ENCODE measurements around the gene TMEM94. TPM values are rescaled to one million over a fixed set of nuclear protein-coding genes. Genes with fewer than 3 reads are reported as not detected.

Gene TMEM94
- total and polyA plus RNA-seq, 5 donors from 2014 or later = 4.0 to 94.7 (median 7.1) TPM

GRCh38 chr17:75544250-75544649 lies 87.8 kb downstream of the TMEM94 start:
- no peak overlapping the region for H3K27ac Mint-ChIP-seq
- H3K4me3 ChIP-seq (ENCODE audit: low read depth, low read length) = no peak overlapping the region
- H3K9me3 Mint-ChIP-seq = no peaks in the 10 kb centered on the region
- H3K36me3 Mint-ChIP-seq = peaks cover 4% of the 10 kb centered on the region
- H3K36me3 ChIP-seq (ENCODE audit: control insufficient read depth, insufficient read depth, low read length) = peaks cover 7% of the 10 kb centered on the region
- peaks cover 0 to 2% (median 0%) of the 10 kb centered on the region in 4 donors for H3K4me1 Mint-ChIP-seq
- no peak overlapping the region for H3K4me3 Mint-ChIP-seq
- no peaks in the 10 kb centered on the region for H3K27me3 ChIP-seq (ENCODE audit: control insufficient read depth, insufficient read depth, low read length)
- no peaks in the 10 kb centered on the region for H3K4me1 ChIP-seq (ENCODE audit: control insufficient read depth, insufficient read depth, low read length, poor library complexity, severe bottlenecking)
- H3K9me3 ChIP-seq (ENCODE audit: control insufficient read depth in 2 of 2, low read length in 2 of 2) = no peaks in the 10 kb centered on the region
- no peak overlapping the region for H3K27ac ChIP-seq (ENCODE audit: insufficient read depth, low read length, poor library complexity, severe bottlenecking)
- H3K27me3 Mint-ChIP-seq = no peaks in the 10 kb centered on the region
- DNase-seq (no peak), ATAC-seq (ENCODE audit: low read depth in 2 of 2) (no peak)

DNA sequence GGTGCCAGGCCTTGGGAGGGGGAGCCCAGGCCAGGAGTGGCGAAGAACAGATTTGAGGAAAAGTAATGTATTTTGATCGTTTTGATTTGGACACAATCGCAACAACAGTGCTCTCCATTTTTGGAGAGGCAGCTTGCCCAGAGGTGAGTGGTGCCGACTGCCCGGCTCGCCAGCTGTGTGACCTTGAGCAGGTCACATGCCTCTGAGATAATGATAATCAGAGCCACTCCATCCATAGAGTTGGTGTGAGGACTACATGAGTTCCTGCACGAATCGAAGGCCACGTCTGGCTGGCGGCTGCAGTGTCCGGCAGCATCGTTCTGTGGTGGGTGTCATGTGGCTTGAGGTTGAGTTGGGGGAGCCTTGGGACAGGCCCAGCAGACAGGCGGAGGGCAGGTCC lies 89.7 kb downstream of the TMEM94 start:
- no peaks in the 10 kb centered on the region for H3K27me3 Mint-ChIP-seq
- H3K36me3 ChIP-seq (ENCODE audit: control insufficient read depth, insufficient read depth, low read length) = peaks cover 7% of the 10 kb centered on the region
- no peak overlapping the region for H3K27ac Mint-ChIP-seq
- H3K9me3 ChIP-seq (ENCODE audit: control insufficient read depth in 2 of 2, low read length in 2 of 2) = no peaks in the 10 kb centered on the region
- no peaks in the 10 kb centered on the region for H3K27me3 ChIP-seq (ENCODE audit: control insufficient read depth, insufficient read depth, low read length)
- no peak overlapping the region for H3K4me3 Mint-ChIP-seq
- peaks cover 0 to 6% (median 1%) of the 10 kb centered on the region in 4 donors for H3K4me1 Mint-ChIP-seq
- no peak overlapping the region for H3K4me3 ChIP-seq (ENCODE audit: low read depth, low read length)
- no peak for ATAC-seq (ENCODE audit: low read depth in 2 of 2)
- no peaks in the 10 kb centered on the region for H3K9me3 Mint-ChIP-seq
- no peak overlapping the region for H3K27ac ChIP-seq (ENCODE audit: insufficient read depth, low read length, poor library complexity, severe bottlenecking)
- peaks cover 8% of the 10 kb centered on the region for H3K36me3 Mint-ChIP-seq
- DNase-seq = no peak
- no peaks in the 10 kb centered on the region for H3K4me1 ChIP-seq (ENCODE audit: control insufficient read depth, insufficient read depth, low read length, poor library complexity, severe bottlenecking)

DNA sequence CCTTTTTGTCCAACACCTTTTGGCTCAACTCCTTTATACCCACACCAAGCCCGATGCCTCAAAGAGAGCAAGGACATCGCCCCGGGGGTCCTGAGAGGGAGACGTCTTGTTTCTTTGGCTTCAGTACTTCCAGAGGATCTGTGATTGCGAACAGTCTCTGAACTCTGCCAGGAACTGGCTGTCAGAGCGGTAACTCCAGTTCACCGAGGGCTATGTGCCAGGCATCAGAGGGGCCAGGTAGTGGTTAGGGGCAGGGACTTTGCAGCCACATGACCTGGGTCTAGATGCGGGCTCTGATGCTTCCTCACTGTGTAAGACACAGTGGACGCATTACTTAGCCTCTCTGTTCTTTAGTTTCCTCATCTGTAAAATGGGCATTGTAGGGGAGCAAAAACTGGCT lies 90.7 kb downstream of the TMEM94 start:
- Histone ChIP-seq H3K9me3 (ENCODE audit: control insufficient read depth in 2 of 2, low read length in 2 of 2) (no peaks in the 10 kb centered on the region), H3K27me3 (ENCODE audit: control insufficient read depth, insufficient read depth, low read length) (no peaks in the 10 kb centered on the region), H3K4me1 (ENCODE audit: control insufficient read depth, insufficient read depth, low read length, poor library complexity, severe bottlenecking) (no peaks in the 10 kb centered on the region), H3K36me3 (ENCODE audit: control insufficient read depth, insufficient read depth, low read length) (peaks cover 7% of the 10 kb centered on the region), H3K27ac (ENCODE audit: insufficient read depth, low read length, poor library complexity, severe bottlenecking) (no peak overlapping the region), H3K4me3 (ENCODE audit: low read depth, low read length) (no peak overlapping the region)
- Mint-ChIP-seq H3K27ac (no peak overlapping the region), H3K9me3 (no peaks in the 10 kb centered on the region), H3K36me3 (peaks cover 4% of the 10 kb centered on the region), H3K4me1 (peaks cover 0 to 4% (median 1%) of the 10 kb centered on the region in 4 donors), H3K27me3 (no peaks in the 10 kb centered on the region), H3K4me3 (no peak overlapping the region)
- DNase-seq (no peak), ATAC-seq (ENCODE audit: low read depth in 2 of 2) (no peak)

DNA sequence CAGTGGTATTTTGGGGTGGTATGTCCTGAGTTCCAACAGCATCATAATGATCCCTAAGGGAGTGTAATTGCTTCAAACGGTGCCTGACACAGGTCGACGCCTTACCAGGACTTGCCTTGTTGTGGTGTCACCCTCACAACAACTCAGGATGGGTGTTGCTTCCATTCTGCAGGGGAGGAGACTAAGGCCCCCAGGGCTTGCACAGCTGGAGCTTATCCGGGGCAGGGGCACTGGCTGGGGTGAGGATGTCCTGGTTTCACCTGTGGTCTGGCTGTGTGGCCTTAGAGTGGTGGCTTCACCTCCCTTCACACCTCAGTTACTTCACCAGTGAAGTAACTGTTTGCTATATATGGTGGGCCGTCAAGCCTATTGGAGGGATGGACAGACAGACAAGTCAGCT lies 92.4 kb downstream of the TMEM94 start:
- H3K9me3 ChIP-seq (ENCODE audit: control insufficient read depth in 2 of 2, low read length in 2 of 2) = no peaks in the 10 kb centered on the region
- no peak overlapping the region for H3K27ac ChIP-seq (ENCODE audit: insufficient read depth, low read length, poor library complexity, severe bottlenecking)
- ATAC-seq (ENCODE audit: low read depth in 2 of 2) (no peak), DNase-seq (no peak)
- Mint-ChIP-seq H3K27ac (peak overlapping the region in 1 of 3 donors; percentile 5), H3K36me3 (peaks cover 4% of the 10 kb centered on the region), H3K4me1 (peaks cover 0 to 4% (median 1%) of the 10 kb centered on the region in 4 donors), H3K9me3 (no peaks in the 10 kb centered on the region), H3K27me3 (no peaks in the 10 kb centered on the region), H3K4me3 (no peak overlapping the region)
- H3K36me3 ChIP-seq (ENCODE audit: control insufficient read depth, insufficient read depth, low read length) = peaks cover 4% of the 10 kb centered on the region
- H3K4me3 ChIP-seq (ENCODE audit: low read depth, low read length) = no peak overlapping the region
- H3K4me1 ChIP-seq (ENCODE audit: control insufficient read depth, insufficient read depth, low read length, poor library complexity, severe bottlenecking) = no peaks in the 10 kb centered on the region
- H3K27me3 ChIP-seq (ENCODE audit: control insufficient read depth, insufficient read depth, low read length) = no peaks in the 10 kb centered on the region

Other genes starting within 250 kb of the TMEM94 start
- 92.6 TPM for gene GGA3, start 195.0 kb upstream of the TMEM94 start, total RNA-seq
- gene GGA3, start 195.0 kb upstream of the TMEM94 start, polyA plus RNA-seq = 10 to 100 TPM in 3 of 4 donors, 1 to 10 TPM in 1; 8.0 to 17.2 (median 10.9) TPM
- gene MRPS7, start 194.8 kb upstream of the TMEM94 start, total RNA-seq = 32.3 TPM
- gene MRPS7, start 194.8 kb upstream of the TMEM94 start, polyA plus RNA-seq = 100 to 1,000 TPM; 119 to 141 (median 120) TPM
- 35.7 TPM for gene MIF4GD, start 185.4 kb upstream of the TMEM94 start, total RNA-seq
- 100 to 1,000 TPM in 1 of 4 donors, 10 to 100 TPM in 3; 78.3 to 102 (median 89.4) TPM for gene MIF4GD, start 185.4 kb upstream of the TMEM94 start, polyA plus RNA-seq
- gene SLC25A19, start 167.2 kb upstream of the TMEM94 start, total RNA-seq = 24.9 TPM
- gene SLC25A19, start 167.2 kb upstream of the TMEM94 start, polyA plus RNA-seq = 10 to 100 TPM; 15.1 to 21.9 (median 19.0) TPM
- gene GRB2, start 51.0 kb upstream of the TMEM94 start, total RNA-seq = 142 TPM
- 100 to 1,000 TPM; 131 to 152 (median 138) TPM for gene GRB2, start 51.0 kb upstream of the TMEM94 start, polyA plus RNA-seq
- gene CASKIN2, start 58.9 kb downstream of the TMEM94 start, total RNA-seq = 0.44 TPM
- under 1 TPM in 1 of 4 donors, not detected in 3; 0.24 TPM for gene CASKIN2, start 58.9 kb downstream of the TMEM94 start, polyA plus RNA-seq
- gene TSEN54, start 59.9 kb downstream of the TMEM94 start, total RNA-seq = 35.2 TPM
- 10 to 100 TPM; 42.7 to 54.6 (median 52.9) TPM for gene TSEN54, start 59.9 kb downstream of the TMEM94 start, polyA plus RNA-seq
- gene LLGL2, start 69.1 kb downstream of the TMEM94 start, total RNA-seq = 44.1 TPM
- gene LLGL2, start 69.1 kb downstream of the TMEM94 start, polyA plus RNA-seq = 10 to 100 TPM; 13.6 to 19.2 (median 16.8) TPM
- 117 TPM for gene MYO15B, start 131.2 kb downstream of the TMEM94 start, total RNA-seq
- gene MYO15B, start 131.2 kb downstream of the TMEM94 start, polyA plus RNA-seq = 1 to 10 TPM in 2 of 4 donors, under 1 TPM in 2; 0.95 to 1.1 (median 1.0) TPM
- 1.6 TPM for gene SMIM5, start 176.8 kb downstream of the TMEM94 start, total RNA-seq
- gene SMIM5, start 176.8 kb downstream of the TMEM94 start, polyA plus RNA-seq = under 1 TPM in 2 of 4 donors, not detected in 2; 0.07 to 0.10 TPM
- gene RECQL5, start 210.5 kb downstream of the TMEM94 start, total RNA-seq = 25.5 TPM
- gene RECQL5, start 210.5 kb downstream of the TMEM94 start, polyA plus RNA-seq = 10 to 100 TPM in 2 of 4 donors, 1 to 10 TPM in 2; 8.7 to 16.4 (median 11.4) TPM
- gene SAP30BP, start 210.7 kb downstream of the TMEM94 start, total RNA-seq = 253 TPM
- 100 to 1,000 TPM in 1 of 4 donors, 10 to 100 TPM in 3; 79.3 to 114 (median 81.5) TPM for gene SAP30BP, start 210.7 kb downstream of the TMEM94 start, polyA plus RNA-seq

Measured in CD4-positive, CD25-positive, alpha-beta regulatory T cell (primary cell).